Panc1 (cell line): ENCODE measurements around the gene NCKAP5L. TPM values are rescaled to one million over a fixed set of nuclear protein-coding genes. Genes with fewer than 3 reads are reported as not detected.
A peak's percentile ranks its signal among the peaks of the same experiment; 100 is the strongest.

Source experiments
- ATAC-seq: fragments of 200-7000 bp; cut with Tn5 transposase; 2 replicates; pipeline ENCODE4 v1.9.1; 2020; ENCODE audit warnings: mild to moderate bottlenecking, moderate library complexity
- BruUV-seq: library from RNA; stranded (reverse); fragments of 400-500 nt; replicated peaks from 2 replicates; lab custom pipeline; 2021; lab: Mats Ljungman, UMichigan
- CTCF ChIA-PET: fragments of 300-600 bp; sonication (Branson Sonifier 250); formaldehyde crosslinking; loops from one replicate; lab custom pipeline; 2022; ENCODE audit warnings: antibody characterized with exemption; lab: Charles Lee
- POLR2A ChIA-PET: fragments of 300-600 bp; sonication (Branson Sonifier 250); formaldehyde crosslinking; loops from one replicate; lab custom pipeline; 2022; ENCODE audit warnings: antibody characterized with exemption; lab: Charles Lee
- DNase-seq: peaks from one replicate; pipeline ENCODE4 v3.0.0-alpha.2; 2010; ENCODE audit warnings: low read depth, low spot score
- H3K27ac ChIP-seq: 2 replicates; pipeline ENCODE4 v1.5.1; 2011; ENCODE audit warnings: mild to moderate bottlenecking, low read length, inconsistent platforms
- H3K27me3 ChIP-seq: fragments of 200-500 bp; sonication (Bioruptor generic); 2 replicates; pipeline ENCODE4 v1.6.0; 2014; ENCODE audit warnings: low read length, inconsistent platforms; ENCODE audit not compliant: control insufficient read depth, insufficient read depth
- H3K36me3 ChIP-seq: fragments of 200-500 bp; sonication (Bioruptor generic); 2 replicates; pipeline ENCODE4 v1.5.1; 2014; ENCODE audit warnings: inconsistent platforms, mild to moderate bottlenecking, low read length, moderate library complexity; ENCODE audit not compliant: control insufficient read depth, insufficient read depth
- H3K4me1 ChIP-seq: 2 replicates; pipeline ENCODE4 v1.5.1; 2011; ENCODE audit warnings: inconsistent platforms, mild to moderate bottlenecking, low read length, moderate library complexity; ENCODE audit not compliant: control insufficient read depth, insufficient read depth
- H3K4me3 ChIP-seq, 2 experiments: 2 replicates each; pipeline ENCODE4 v1.5.1; 2011 to 2012; ENCODE audit warnings: low read depth in 2 of 2, low read length in 2 of 2, mild to moderate bottlenecking in 2 of 2, inconsistent platforms in 1 of 2, moderate library complexity in 1 of 2
- H3K9me3 ChIP-seq: fragments of 200-500 bp; sonication (Bioruptor generic); 2 replicates; pipeline ENCODE4 v1.5.1; 2014; ENCODE audit warnings: low read depth, mild to moderate bottlenecking, inconsistent platforms, low read length, moderate library complexity; ENCODE audit not compliant: control insufficient read depth, insufficient read depth
- POLR2AphosphoS5 ChIP-seq: IDR thresholded peaks from 2 replicates; pipeline ENCODE4 v1.6.1; 2012; ENCODE audit warnings: mild to moderate bottlenecking, low read depth, low read length, moderate library complexity
- SIN3A ChIP-seq: IDR thresholded peaks from 2 replicates; pipeline ENCODE4 v1.6.1; 2012; ENCODE audit warnings: low read depth, mild to moderate bottlenecking, low read length, moderate library complexity, borderline replicate concordance; ENCODE audit not compliant: insufficient read depth
- TCF7L2 ChIP-seq: IDR thresholded peaks from 2 replicates; pipeline ENCODE4 v1.6.1; 2011; ENCODE audit warnings: mild to moderate bottlenecking, low read depth, low read length, inconsistent platforms
- in situ Hi-C: cut with HindIII; loops from 2 replicates; pipeline ENCODE4 v1.10.0; 2016; ENCODE audit warnings: low sequenced_read_pairs, low pct_unique_long_range_greater_than_20kb
- intact Hi-C: fragments of 100-400 bp; cut with micrococcal nuclease; formaldehyde crosslinking; loops from one replicate; pipeline ENCODE4 v1.10.0; 2022; ENCODE audit not compliant: unreplicated experiment
- total RNA-seq: library from RNA; stranded (reverse); gene quantifications from one replicate; pipeline ENCODE4 v1.2.1, GENCODE V29; 2021; ENCODE audit not compliant: unreplicated experiment
- TF ChIP-seq, protein P1 (sequence below): fragments of 450-650 bp; IDR thresholded peaks from 2 replicates; pipeline ENCODE4 v1.5.1; 2017; ENCODE audit warnings: mild to moderate bottlenecking
- TF ChIP-seq, protein P2 (sequence below), 2 experiments: IDR thresholded peaks; 2 replicates each; pipeline ENCODE4 v1.6.1; 2011 to 2012; ENCODE audit warnings: low read depth in 2 of 2, control low read depth in 1 of 2, low read length in 1 of 2, mild to moderate bottlenecking in 1 of 2, moderate library complexity in 1 of 2; ENCODE audit not compliant: insufficient read depth in 1 of 2

Gene NCKAP5L
- total RNA-seq, 1 experiment from 2014 or later, result 17.3 TPM

DNA sequence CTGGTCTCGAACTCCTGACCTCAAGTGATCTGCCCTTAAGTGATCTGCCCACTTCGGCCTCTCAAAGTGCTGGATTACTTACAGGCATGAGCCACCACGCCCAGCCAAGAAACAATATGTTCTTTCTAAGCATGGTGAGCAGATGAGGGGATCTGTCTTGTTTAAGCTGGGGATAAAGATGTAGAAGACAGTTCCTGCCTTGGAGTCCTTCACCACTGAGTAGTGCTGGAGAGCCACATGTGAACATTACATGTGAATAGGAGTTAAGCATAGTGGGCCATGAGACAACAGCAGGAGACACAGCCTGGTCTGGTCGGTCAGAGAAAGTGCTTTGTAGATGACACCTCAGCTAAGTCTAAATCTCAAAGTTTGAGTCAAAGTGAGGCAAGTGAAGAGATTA lies 60.9 kb downstream of the NCKAP5L start:
- Histone ChIP-seq H3K27ac (no peak overlapping the region), H3K9me3 (no peaks in the 10 kb centered on the region), H3K4me3 (no peak overlapping the region), H3K4me1 (no peaks in the 10 kb centered on the region), H3K27me3 (no peaks in the 10 kb centered on the region), H3K36me3 (peaks cover 14% of the 10 kb centered on the region)
- no peak for DNase-seq
- no TSS peak for BruUV-seq
- POLR2A ChIA-PET, result interaction anchor here (0.6 kb wide), 1 partner anchor 10 kb away, joined by 8 read pairs; no protein-coding TSS in a partner anchor
- intact Hi-C loops (no loop called here), in situ Hi-C loops (no loop called here)
- peak; percentile 47 for ATAC-seq
- CTCF ChIA-PET, result interaction anchor here (0.5 to 0.6 kb wide), 2 partner anchors 16 to 290 kb away, joined by 3 to 6 read pairs; partner anchors contain the start of gene ASIC1
- TF ChIP-seq, protein P1, sequence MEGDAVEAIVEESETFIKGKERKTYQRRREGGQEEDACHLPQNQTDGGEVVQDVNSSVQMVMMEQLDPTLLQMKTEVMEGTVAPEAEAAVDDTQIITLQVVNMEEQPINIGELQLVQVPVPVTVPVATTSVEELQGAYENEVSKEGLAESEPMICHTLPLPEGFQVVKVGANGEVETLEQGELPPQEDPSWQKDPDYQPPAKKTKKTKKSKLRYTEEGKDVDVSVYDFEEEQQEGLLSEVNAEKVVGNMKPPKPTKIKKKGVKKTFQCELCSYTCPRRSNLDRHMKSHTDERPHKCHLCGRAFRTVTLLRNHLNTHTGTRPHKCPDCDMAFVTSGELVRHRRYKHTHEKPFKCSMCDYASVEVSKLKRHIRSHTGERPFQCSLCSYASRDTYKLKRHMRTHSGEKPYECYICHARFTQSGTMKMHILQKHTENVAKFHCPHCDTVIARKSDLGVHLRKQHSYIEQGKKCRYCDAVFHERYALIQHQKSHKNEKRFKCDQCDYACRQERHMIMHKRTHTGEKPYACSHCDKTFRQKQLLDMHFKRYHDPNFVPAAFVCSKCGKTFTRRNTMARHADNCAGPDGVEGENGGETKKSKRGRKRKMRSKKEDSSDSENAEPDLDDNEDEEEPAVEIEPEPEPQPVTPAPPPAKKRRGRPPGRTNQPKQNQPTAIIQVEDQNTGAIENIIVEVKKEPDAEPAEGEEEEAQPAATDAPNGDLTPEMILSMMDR, result no peak
- TF ChIP-seq POLR2AphosphoS5 (no peak), SIN3A (no peak), TCF7L2 (no peak)
- TF ChIP-seq, protein P2, sequence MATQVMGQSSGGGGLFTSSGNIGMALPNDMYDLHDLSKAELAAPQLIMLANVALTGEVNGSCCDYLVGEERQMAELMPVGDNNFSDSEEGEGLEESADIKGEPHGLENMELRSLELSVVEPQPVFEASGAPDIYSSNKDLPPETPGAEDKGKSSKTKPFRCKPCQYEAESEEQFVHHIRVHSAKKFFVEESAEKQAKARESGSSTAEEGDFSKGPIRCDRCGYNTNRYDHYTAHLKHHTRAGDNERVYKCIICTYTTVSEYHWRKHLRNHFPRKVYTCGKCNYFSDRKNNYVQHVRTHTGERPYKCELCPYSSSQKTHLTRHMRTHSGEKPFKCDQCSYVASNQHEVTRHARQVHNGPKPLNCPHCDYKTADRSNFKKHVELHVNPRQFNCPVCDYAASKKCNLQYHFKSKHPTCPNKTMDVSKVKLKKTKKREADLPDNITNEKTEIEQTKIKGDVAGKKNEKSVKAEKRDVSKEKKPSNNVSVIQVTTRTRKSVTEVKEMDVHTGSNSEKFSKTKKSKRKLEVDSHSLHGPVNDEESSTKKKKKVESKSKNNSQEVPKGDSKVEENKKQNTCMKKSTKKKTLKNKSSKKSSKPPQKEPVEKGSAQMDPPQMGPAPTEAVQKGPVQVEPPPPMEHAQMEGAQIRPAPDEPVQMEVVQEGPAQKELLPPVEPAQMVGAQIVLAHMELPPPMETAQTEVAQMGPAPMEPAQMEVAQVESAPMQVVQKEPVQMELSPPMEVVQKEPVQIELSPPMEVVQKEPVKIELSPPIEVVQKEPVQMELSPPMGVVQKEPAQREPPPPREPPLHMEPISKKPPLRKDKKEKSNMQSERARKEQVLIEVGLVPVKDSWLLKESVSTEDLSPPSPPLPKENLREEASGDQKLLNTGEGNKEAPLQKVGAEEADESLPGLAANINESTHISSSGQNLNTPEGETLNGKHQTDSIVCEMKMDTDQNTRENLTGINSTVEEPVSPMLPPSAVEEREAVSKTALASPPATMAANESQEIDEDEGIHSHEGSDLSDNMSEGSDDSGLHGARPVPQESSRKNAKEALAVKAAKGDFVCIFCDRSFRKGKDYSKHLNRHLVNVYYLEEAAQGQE (IDR thresholded peaks at IDR 0.05; ENCODE audit: insufficient read depth in 1 of 2, low read depth in 2 of 2, low read length in 1 of 2), result no peak

DNA sequence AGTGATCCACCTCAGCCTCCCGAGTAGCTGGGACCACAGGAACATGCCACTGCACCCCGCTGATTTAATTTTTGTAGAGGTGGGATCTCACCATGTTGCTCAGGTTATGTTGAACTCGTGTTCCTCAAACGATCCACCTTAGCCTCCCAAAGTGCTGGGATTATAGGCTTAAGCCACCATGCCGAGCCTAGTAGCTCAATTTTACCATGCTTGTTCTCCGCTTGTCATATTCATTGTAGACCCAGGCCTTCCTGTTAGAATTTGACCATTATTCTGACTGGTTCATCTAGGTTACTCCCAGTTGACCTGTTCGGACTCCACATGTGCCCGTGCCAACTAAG lies 62.1 kb downstream of the NCKAP5L start:
- H3K27me3 ChIP-seq, result no peaks in the 10 kb centered on the region
- H3K4me1 ChIP-seq, result no peaks in the 10 kb centered on the region
- DNase-seq (no peak), ATAC-seq (no peak)
- peaks cover 21% of the 10 kb centered on the region for H3K36me3 ChIP-seq
- no TSS peak for BruUV-seq
- intact Hi-C loops (no loop called here), in situ Hi-C loops (no loop called here)
- H3K4me3 ChIP-seq, result no peak overlapping the region
- H3K9me3 ChIP-seq, result no peaks in the 10 kb centered on the region
- TF ChIP-seq SIN3A (no peak), TCF7L2 (no peak), POLR2AphosphoS5 (no peak; the same call in 1 of the 2 replicates)
- TF ChIP-seq, protein P1, result no peak
- TF ChIP-seq, protein P2 (IDR thresholded peaks at IDR 0.05; ENCODE audit: insufficient read depth in 1 of 2, low read depth in 2 of 2, low read length in 1 of 2), result no peak
- POLR2A ChIA-PET, result no interaction called here
- no peak overlapping the region for H3K27ac ChIP-seq
- CTCF ChIA-PET, result no interaction called here
